K562 (cell line): ENCODE data around the gene LBX1. TPM values are rescaled to one million over a fixed set of nuclear protein-coding genes. Genes with fewer than 3 reads are reported as not detected.

Experiments
- ATAC-seq: fragments of 200-7000 bp; cut with Tn5 transposase; 3 replicates; pipeline ENCODE4 v1.9.1; 2020; ENCODE audit warnings: moderate library complexity
- BruUV-seq: library from RNA; stranded (reverse); fragments of 400-500 nt; replicated peaks from 2 replicates; lab custom pipeline; 2021; lab: Mats Ljungman, UMichigan
- CTCF ChIA-PET: fragments of 300-600 bp; formaldehyde crosslinking; extraction: SDS; loops from one replicate; lab custom pipeline; 2021; ENCODE audit warnings: low intra/inter-chr PET ratio; lab: Yijun Ruan, JAX
- POLR2A ChIA-PET: fragments of 300-600, 350-650 bp; sonication (Branson Sonifier 250); formaldehyde crosslinking; extraction: SDS; loops from one replicate; lab custom pipeline; 2021; ENCODE audit warnings: antibody characterized with exemption, inconsistent platforms; lab: Yijun Ruan, JAX
- DNase-seq, 4 experiments: peaks; one replicate each; pipeline versions ENCODE4 v3.0.0 to v3.0.0-alpha.2; 2011 to 2018; ENCODE audit warnings: low spot score in 3 of 4, mixed read lengths in 3 of 4; ENCODE audit errors: extremely low read depth in 1 of 4
- FAIRE-seq: peaks from 2 replicates; lab custom pipeline; 2011; peaks lifted over from hg19 to GRCh38; lab: Jason Lieb, UNC
- H2AFZ ChIP-seq: 2 replicates; pipeline ENCODE4 v1.6.0; 2011; ENCODE audit warnings: low read depth, low read length, control low read depth, inconsistent platforms
- H3K27ac ChIP-seq: fragments of 200-600 bp; 3 replicates; pipeline ENCODE4 v1.8.0; 2011; ENCODE audit warnings: low read depth, mild to moderate bottlenecking, control low read depth, inconsistent platforms, low read length, moderate library complexity, mixed read lengths; ENCODE audit errors: extremely low read depth
- H3K27me3 ChIP-seq, 2 experiments: fragments of 300-600 bp in 1 of 2; 2 replicates in 1 of 2; 3 replicates in 1 of 2; pipeline versions ENCODE4 v1.6.0 to v1.8.0; 2011; ENCODE audit warnings: inconsistent platforms in 2 of 2, low read length in 2 of 2, mild to moderate bottlenecking in 1 of 2, mixed read lengths in 1 of 2, moderate library complexity in 1 of 2; ENCODE audit not compliant: control insufficient read depth in 2 of 2, insufficient read depth in 2 of 2
- H3K36me3 ChIP-seq: fragments of 300-600 bp; 3 replicates; pipeline ENCODE4 v1.8.0; 2011; ENCODE audit warnings: mild to moderate bottlenecking, low read length, inconsistent platforms; ENCODE audit not compliant: control insufficient read depth, insufficient read depth
- H3K4me1 ChIP-seq, 2 experiments: fragments of 200-600 bp in 1 of 2; replicated peaks in 1 of 2; 2 replicates in 1 of 2; 3 replicates in 1 of 2; pipeline versions ENCODE4 v1.5.1 to v1.8.0; 2011; ENCODE audit warnings: inconsistent platforms in 2 of 2, low read length in 2 of 2, mild to moderate bottlenecking in 1 of 2, mixed read lengths in 1 of 2, moderate library complexity in 1 of 2; ENCODE audit not compliant: control insufficient read depth in 2 of 2, insufficient read depth in 2 of 2
- H3K4me2 ChIP-seq: 2 replicates; pipeline ENCODE4 v1.6.1; 2011; ENCODE audit warnings: low read length, control low read depth, inconsistent platforms, mixed read lengths; ENCODE audit not compliant: insufficient read depth
- H3K4me3 ChIP-seq: fragments of 200-600 bp; sonication (generic), shearing (Covaris generic); 2 replicates; pipeline ENCODE4 v1.5.1; 2016; ENCODE audit warnings: control low read depth, inconsistent platforms
- H3K79me2 ChIP-seq: fragments of 200-600 bp; 3 replicates; pipeline ENCODE4 v1.8.0; 2011; ENCODE audit warnings: low read length, inconsistent platforms; ENCODE audit not compliant: control insufficient read depth, insufficient read depth
- H3K9ac ChIP-seq, 2 experiments: 2 replicates each; pipeline versions ENCODE4 v1.6.0 to v1.6.1; 2011; ENCODE audit warnings: low read depth in 2 of 2, low read length in 2 of 2, control low read depth in 1 of 2, inconsistent platforms in 1 of 2, mild to moderate bottlenecking in 1 of 2, mixed read lengths in 1 of 2; ENCODE audit not compliant: insufficient read depth in 1 of 2
- H3K9me1 ChIP-seq: one replicate; pipeline ENCODE4 v1.6.0; 2011; ENCODE audit warnings: inconsistent platforms, mild to moderate bottlenecking, low read length, moderate library complexity; ENCODE audit not compliant: control insufficient read depth, insufficient read depth
- H3K9me3 ChIP-seq: replicated peaks from 2 replicates; pipeline ENCODE4 v1.5.1; 2011; ENCODE audit warnings: low read depth, low read length, inconsistent platforms; ENCODE audit not compliant: control insufficient read depth, insufficient read depth
- H4K20me1 ChIP-seq: replicated peaks from 2 replicates; pipeline ENCODE4 v1.6.1; 2011; ENCODE audit warnings: low read length, inconsistent platforms, mixed read lengths; ENCODE audit not compliant: control insufficient read depth, insufficient read depth
- BCL6 ChIP-seq: fragments of 250-450 bp; sonication (Bioruptor Pico); IDR thresholded peaks from 2 replicates; pipeline ENCODE4 v1.4.0; 2020
- BRD9 ChIP-seq: fragments of 450-650 bp; IDR thresholded peaks from 2 replicates; pipeline ENCODE4 v1.6.1; 2018; ENCODE audit warnings: low read depth; ENCODE audit not compliant: partially characterized antibody
- CEBPB ChIP-seq: fragments of 450-650 bp; IDR thresholded peaks from 2 replicates; pipeline ENCODE4 v1.6.1; 2016; ENCODE audit warnings: missing genetic modification characterization, missing compliant biosample characterization
- ELF4 ChIP-seq: fragments of 450-650 bp; formaldehyde crosslinking; IDR thresholded peaks from 2 replicates; pipeline ENCODE4 v1.4.0; 2022; ENCODE audit warnings: missing genetic modification characterization
- ESRRB ChIP-seq: fragments of 250-450 bp; sonication (Bioruptor Pico); IDR thresholded peaks from 2 replicates; pipeline ENCODE4 v1.5.0; 2020; ENCODE audit warnings: mild to moderate bottlenecking, moderate library complexity, borderline replicate concordance
- IRF1 ChIP-seq: sonication (generic); formaldehyde crosslinking; IDR thresholded peaks from 2 replicates; pipeline ENCODE4 v1.8.0; 2022; ENCODE audit warnings: missing genetic modification reagents, mild to moderate bottlenecking, borderline replicate concordance
- NFIX ChIP-seq: fragments of 250-450 bp; sonication (Bioruptor Pico); IDR thresholded peaks from 2 replicates; pipeline ENCODE4 v1.4.0; 2020; ENCODE audit warnings: low read depth, mild to moderate bottlenecking, moderate library complexity
- PRDM10 ChIP-seq: fragments of 450-650 bp; IDR thresholded peaks from 2 replicates; pipeline ENCODE4 v1.6.1; 2018; ENCODE audit not compliant: partially characterized antibody
- ZC3H8 ChIP-seq: fragments of 450-650 bp; IDR thresholded peaks from 2 replicates; pipeline ENCODE4 v1.6.1; 2017
- WGBS: fragments of 100-300 bp; shearing (Covaris generic); methylation state at CpG from one replicate; pipeline ENCODE4 v1.1.6; 2016; ENCODE audit warnings: low coverage, mixed read lengths; ENCODE audit not compliant: insufficient coverage; ENCODE audit errors: missing lambda C conversion rate; 5-methylcytosine and 5-hydroxymethylcytosine counted together
- in situ Hi-C: fragments of 300-500 bp; cut with MboI; formaldehyde crosslinking; loops from 4 replicates; pipeline ENCODE4 v1.15.0; 2018; ENCODE audit warnings: inconsistent platforms, mixed read lengths
- intact Hi-C: fragments of 100-400 bp; cut with micrococcal nuclease; formaldehyde crosslinking; loops from 2 replicates; pipeline ENCODE4 v1.14.2; 2022
- polyA plus RNA-seq, 8 experiments: library from polyadenylated mRNA; depleted of rRNA in 4 of 8; stranded (reverse) in 5 of 8; unstranded in 3 of 8; fragments of >200 nt; fragmentation: Nextera tagmentation in 2 of 8; fragmentation: Illumina TruSeq in 1 of 8; extraction: Ambion mirVana in 2 of 8; extraction: Trizol in 1 of 8; gene quantifications; 2 replicates each; pipeline versions ENCODE4 v1.2.1 to v1.2.3, GENCODE V29; 2011 to 2014; ENCODE audit warnings: inconsistent platforms in 1 of 8, missing spikeins in 1 of 8
- total RNA-seq, 7 experiments: library from RNA; depleted of rRNA in 6 of 7; stranded (reverse); fragments of >200 nt in 6 of 7; fragmentation: Illumina TruSeq in 2 of 7; extraction: Trizol in 2 of 7; gene quantifications; 2 replicates each; pipeline versions ENCODE4 v1.2.1 to v1.2.3, GENCODE V29; 2011 to 2021; ENCODE audit warnings: low replicate concordance in 1 of 7

The LBX1 gene
- total and polyA plus RNA-seq, 9 of the 15 experiments (the other 6 are each of a cell fraction or from before 2014, with no cell fraction given) = not detected

- BruUV-seq = no TSS peak
- no peaks in the 10 kb centered on the region; a peak in 1 of 5 replicates for H3K4me1 ChIP-seq
- ChIA-PET POLR2A (interaction anchor here (1.2 kb wide), 1 partner anchor 15 kb away, joined by 4 read pairs; no protein-coding TSS in a partner anchor), CTCF (no interaction called here)
- in situ Hi-C loops (no loop called here), intact Hi-C loops (no loop called here)
- ATAC-seq (no peak), FAIRE-seq (no peak), DNase-seq (no peak)
- H3K4me2 ChIP-seq = no peak overlapping the region
- H3K79me2 ChIP-seq = no peaks in the 10 kb centered on the region
- no peak for TF ChIP-seq NFIX (CRISPR knock-in tag)
- TF ChIP-seq ELF4 (CRISPR knock-in tag) = no peak
- TF ChIP-seq ZC3H8 = no peak
- no peak for TF ChIP-seq BCL6
- TF ChIP-seq PRDM10 = no peak
- TF ChIP-seq ESRRB = no peak
- TF ChIP-seq BRD9 = no peak
- no peak for TF ChIP-seq CEBPB
- no peak for TF ChIP-seq IRF1 (CRISPR knock-in tag)
- H3K9me3 ChIP-seq = no peaks in the 10 kb centered on the region
- H3K27me3 ChIP-seq = peaks cover 3 to 12% of the 10 kb centered on the region in 2 experiments; a peak in 2 of 5 replicates
- no peak overlapping the region for H3K4me3 ChIP-seq
- no peak overlapping the region for H3K9ac ChIP-seq
- no peak overlapping the region for H2AFZ ChIP-seq
- H3K36me3 ChIP-seq = no peaks in the 10 kb centered on the region
- H4K20me1 ChIP-seq = no peaks in the 10 kb centered on the region
- 4% methylated on average over 7 of the region's 7 CpGs for WGBS
- H3K9me1 ChIP-seq = no peaks in the 10 kb centered on the region
- no peak overlapping the region for H3K27ac ChIP-seq
These were observed 38.0 kb upstream of the LBX1 start for GRCh38 chr10:101267290-101267680.
